ENCODE data around the gene SVIP.

Gene SVIP

DNA sequence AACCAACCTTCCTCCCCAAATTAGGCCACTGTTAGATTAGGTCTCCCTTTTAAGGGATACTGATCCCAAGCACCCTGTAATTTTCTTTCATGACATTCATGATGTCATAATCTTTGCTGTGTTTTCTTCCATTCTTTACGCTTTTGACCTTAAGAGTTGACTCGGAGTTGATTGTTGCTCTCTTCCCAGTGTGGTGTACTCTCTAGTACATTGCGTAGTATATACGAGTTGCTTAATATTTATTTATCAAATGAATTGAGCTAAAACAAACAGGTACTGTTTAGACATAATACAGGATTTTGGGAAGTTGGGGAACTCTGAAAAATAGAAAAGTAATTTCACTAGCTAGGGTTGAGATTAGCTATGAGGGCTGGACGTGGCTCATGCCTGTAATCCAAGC is 49.8 kb downstream of the SVIP start:
- TF ChIP-seq, protein P1, sequence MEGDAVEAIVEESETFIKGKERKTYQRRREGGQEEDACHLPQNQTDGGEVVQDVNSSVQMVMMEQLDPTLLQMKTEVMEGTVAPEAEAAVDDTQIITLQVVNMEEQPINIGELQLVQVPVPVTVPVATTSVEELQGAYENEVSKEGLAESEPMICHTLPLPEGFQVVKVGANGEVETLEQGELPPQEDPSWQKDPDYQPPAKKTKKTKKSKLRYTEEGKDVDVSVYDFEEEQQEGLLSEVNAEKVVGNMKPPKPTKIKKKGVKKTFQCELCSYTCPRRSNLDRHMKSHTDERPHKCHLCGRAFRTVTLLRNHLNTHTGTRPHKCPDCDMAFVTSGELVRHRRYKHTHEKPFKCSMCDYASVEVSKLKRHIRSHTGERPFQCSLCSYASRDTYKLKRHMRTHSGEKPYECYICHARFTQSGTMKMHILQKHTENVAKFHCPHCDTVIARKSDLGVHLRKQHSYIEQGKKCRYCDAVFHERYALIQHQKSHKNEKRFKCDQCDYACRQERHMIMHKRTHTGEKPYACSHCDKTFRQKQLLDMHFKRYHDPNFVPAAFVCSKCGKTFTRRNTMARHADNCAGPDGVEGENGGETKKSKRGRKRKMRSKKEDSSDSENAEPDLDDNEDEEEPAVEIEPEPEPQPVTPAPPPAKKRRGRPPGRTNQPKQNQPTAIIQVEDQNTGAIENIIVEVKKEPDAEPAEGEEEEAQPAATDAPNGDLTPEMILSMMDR (IDR thresholded peaks at IDR 0.05), result no peak

DNA sequence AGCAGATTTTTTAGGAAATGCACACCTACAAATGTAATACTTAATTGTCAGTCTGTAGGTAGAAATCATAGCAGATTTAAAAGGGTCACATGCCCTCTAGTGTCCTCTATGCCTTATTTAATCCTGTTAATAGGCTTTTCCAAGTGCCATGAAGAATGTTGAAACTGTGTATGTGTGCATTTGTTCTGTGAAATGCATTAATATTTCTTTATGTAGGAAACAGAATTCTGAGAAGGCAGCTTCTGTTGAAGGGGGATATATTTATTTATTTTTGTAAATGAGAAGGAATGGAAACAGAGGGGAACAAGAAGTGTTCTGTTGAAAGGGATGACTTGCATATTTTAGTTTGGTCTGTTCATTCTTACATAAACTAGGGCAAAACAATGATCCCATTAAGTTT is 51.0 kb downstream of the SVIP start:
- TF ChIP-seq, protein P1 (IDR thresholded peaks at IDR 0.05), result peak; percentile 41; the same call in 1 of the 2 replicates

DNA sequence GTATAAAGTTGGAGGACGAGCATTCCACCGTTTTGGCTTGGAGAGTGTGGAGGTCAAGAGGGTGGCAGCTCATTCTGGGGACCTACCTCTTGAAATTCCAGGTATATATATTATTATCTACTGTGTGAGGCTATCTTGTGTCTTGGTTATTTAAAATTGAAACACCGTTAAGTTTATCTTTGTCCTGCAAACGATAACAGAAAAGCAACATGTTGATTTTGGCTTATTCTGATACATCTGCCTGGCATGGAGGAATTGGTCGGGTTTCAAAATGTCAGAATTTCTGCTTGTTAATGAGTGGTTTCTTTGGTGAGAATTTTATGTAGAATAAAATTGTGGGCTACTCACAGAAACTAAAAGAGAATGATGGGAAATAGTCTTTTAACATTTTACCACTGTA is 54.4 kb downstream of the SVIP start:
- TF ChIP-seq, protein P1 (IDR thresholded peaks at IDR 0.05), result no peak

DNA sequence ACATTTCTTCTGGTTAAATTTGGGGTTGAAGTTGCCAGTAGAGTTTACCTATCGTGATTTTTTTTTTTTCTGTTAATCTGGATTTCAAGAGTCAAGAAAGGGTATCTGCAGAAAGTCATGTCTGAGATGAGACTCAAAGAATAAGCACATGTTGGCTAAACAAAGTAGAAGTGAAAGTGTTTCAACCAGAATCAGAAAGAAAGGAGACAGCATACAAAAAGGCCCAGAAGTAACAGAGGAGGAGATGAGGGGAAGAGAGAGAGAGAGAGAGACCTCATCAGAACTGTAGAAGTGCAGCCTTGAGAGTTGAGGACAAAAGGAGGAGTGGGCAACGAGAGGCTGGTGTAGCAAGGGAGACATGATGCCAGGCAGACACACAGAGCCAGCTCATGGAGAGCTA is 54.9 kb downstream of the SVIP start:
- TF ChIP-seq, protein P1 (IDR thresholded peaks at IDR 0.05), result no peak

DNA sequence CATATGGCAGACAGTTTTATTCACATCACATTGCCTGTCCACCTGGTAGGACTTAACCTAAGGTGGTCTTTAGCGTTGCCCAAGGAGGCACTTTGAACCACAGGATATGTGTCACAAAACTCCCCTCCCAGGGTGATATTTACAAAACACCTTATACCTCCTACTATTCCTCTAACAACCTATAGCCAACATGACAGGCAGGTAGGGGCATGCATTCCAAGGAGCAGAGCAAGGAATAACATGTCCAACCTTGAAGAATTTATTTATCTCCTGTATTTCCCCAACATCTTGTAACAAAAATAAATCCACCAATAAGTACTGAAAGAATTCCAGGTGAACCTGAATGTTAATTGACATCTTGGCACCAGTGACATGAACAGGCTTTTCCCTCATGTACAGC is 60.5 kb downstream of the SVIP start:
- TF ChIP-seq, protein P1 (IDR thresholded peaks at IDR 0.05), result no peak
